SHP77 treated with DMSO at 0.1 percent for 48 hours (cell line): ENCODE results near the gene P3H2.

ENCODE experiments used
- DNase-seq: peaks from one replicate; lab custom pipeline; 2025; lab: John Stamatoyannopoulos, UW

P3H2 gene

GRCh38 chr3:189945935-189946709 is 174.6 kb downstream of the P3H2 start:
- no peak for DNase-seq

- DNase-seq: no peak
These were observed 176.2 kb downstream of the P3H2 start for GRCh38 chr3:189944285-189945145.

- no peak for DNase-seq
These were observed 177.7 kb downstream of the P3H2 start for GRCh38 chr3:189942948-189943347.

- no peak for DNase-seq
These were observed 179.0 kb downstream of the P3H2 start for GRCh38 chr3:189941679-189942078.

GRCh38 chr3:189941125-189941524 is 179.6 kb downstream of the P3H2 start:
- DNase-seq: no peak

- no peak for DNase-seq
These were observed 183.2 kb downstream of the P3H2 start for GRCh38 chr3:189937302-189938127.

- no peak for DNase-seq
These were observed 184.3 kb downstream of the P3H2 start for GRCh38 chr3:189936201-189936945.

- no peak for DNase-seq
These were observed 192.5 kb downstream of the P3H2 start for GRCh38 chr3:189927975-189928895.

- DNase-seq: no peak
These were observed 198.9 kb downstream of the P3H2 start for GRCh38 chr3:189921770-189922169.

- DNase-seq: no peak
These were observed 205.9 kb downstream of the P3H2 start for GRCh38 chr3:189914799-189915198.

GRCh38 chr3:189911001-189911400 is 209.7 kb downstream of the P3H2 start:
- DNase-seq: no peak

- no peak for DNase-seq
These were observed 211.1 kb downstream of the P3H2 start for GRCh38 chr3:189909573-189909972.

- no peak for DNase-seq
These were observed 211.6 kb downstream of the P3H2 start for GRCh38 chr3:189909139-189909538.

- no peak for DNase-seq
These were observed 212.1 kb downstream of the P3H2 start for GRCh38 chr3:189908646-189909045.

- DNase-seq: no peak
These were observed 212.9 kb downstream of the P3H2 start for GRCh38 chr3:189907803-189908202.
